Activated CD8-positive, alpha-beta memory T cell treated with anti-CD3 and anti-CD28 coated beads for 48 hours (primary cell): ENCODE results near the gene TNFSF10.
"Not testable (repeated sequence)": the region's sequence is repeated elsewhere in the genome, so short reads cannot be mapped to it uniquely, and the experiment has no call there.

Source experiments
- DNase-seq, 3 experiments: peaks; one replicate each; pipeline ENCODE4 v3.0.0-alpha.2; 2020; ENCODE audit warnings: low read depth in 2 of 3, low spot score in 2 of 3

TNFSF10 gene

GRCh38 chr3:172522871-172523818 lies at the start of gene TNFSF10:
Gene TNFSF10, minus strand, starts transcription at chr3:172523430. Its CDS starts 46 bp downstream, at chr3:172523384.
- no peak for DNase-seq

- no peak for DNase-seq
These were observed 46.1 kb upstream of the TNFSF10 start for GRCh38 chr3:172569128-172570008.

GRCh38 chr3:172568701-172569100 lies 45.5 kb upstream of the TNFSF10 start:
- no peak for DNase-seq

- not testable (repeated sequence) for DNase-seq
These were observed 43.6 kb upstream of the TNFSF10 start for GRCh38 chr3:172566785-172567184.

- no peak for DNase-seq
These were observed 41.3 kb upstream of the TNFSF10 start for GRCh38 chr3:172564499-172564898.

- DNase-seq: no peak
These were observed 39.9 kb upstream of the TNFSF10 start for GRCh38 chr3:172562871-172563865.

- DNase-seq: no peak
These were observed 38.8 kb upstream of the TNFSF10 start for GRCh38 chr3:172561897-172562640.

- no peak for DNase-seq
These were observed 37.4 kb upstream of the TNFSF10 start for GRCh38 chr3:172560586-172560985.

- no peak for DNase-seq
These were observed 36.8 kb upstream of the TNFSF10 start for GRCh38 chr3:172560026-172560425.

- DNase-seq: no peak
These were observed 35.8 kb upstream of the TNFSF10 start for GRCh38 chr3:172559020-172559419.

- no peak for DNase-seq
These were observed 34.4 kb upstream of the TNFSF10 start for GRCh38 chr3:172557515-172558220.

GRCh38 chr3:172553526-172554252 lies 30.5 kb upstream of the TNFSF10 start:
- no peak for DNase-seq

- no peak for DNase-seq
These were observed 29.4 kb upstream of the TNFSF10 start for GRCh38 chr3:172552607-172553006.

- no peak for DNase-seq
These were observed 28.6 kb upstream of the TNFSF10 start for GRCh38 chr3:172551874-172552273.

- DNase-seq: peak in 2 of 3 experiments; percentile 42 to 46
These were observed 27.2 kb upstream of the TNFSF10 start for GRCh38 chr3:172550347-172550943.

- no peak for DNase-seq
These were observed 25.9 kb upstream of the TNFSF10 start for GRCh38 chr3:172549144-172549543.

GRCh38 chr3:172546628-172547214 lies 23.5 kb upstream of the TNFSF10 start:
- no peak for DNase-seq

- no peak for DNase-seq
These were observed 22.9 kb upstream of the TNFSF10 start for GRCh38 chr3:172546105-172546504.
